Neural cell (in vitro differentiated cells): Measurements from ENCODE around the gene UBN1. TPM values are rescaled to one million over a fixed set of nuclear protein-coding genes. Genes with fewer than 3 reads are reported as not detected.

Experiments
- H2AFZ ChIP-seq: fragments of 200-600, 300-800 bp; sonication (generic), shearing (Covaris generic); 2 replicates; pipeline ENCODE4 v1.6.0; 2014; ENCODE audit warnings: low read depth, mild to moderate bottlenecking, antibody characterized with exemption, low read length, moderate library complexity
- H3F3A ChIP-seq: fragments of 200-600 bp; shearing (Covaris generic); 2 replicates; pipeline ENCODE4 v1.6.1; 2016; ENCODE audit warnings: mild to moderate bottlenecking, moderate library complexity, mixed read lengths, antibody characterized with exemption, low read length; ENCODE audit not compliant: insufficient read depth, poor library complexity, severe bottlenecking
- H3K27ac ChIP-seq: fragments of 200-600, 300-800 bp; sonication (generic), shearing (Covaris generic); 2 replicates; pipeline ENCODE4 v1.5.1; 2014; ENCODE audit warnings: mild to moderate bottlenecking, low read length, moderate library complexity
- H3K27me3 ChIP-seq: fragments of 300-800, 200-600 bp; sonication (generic), shearing (Covaris generic); 2 replicates; pipeline ENCODE4 v1.6.0; 2014; ENCODE audit warnings: mild to moderate bottlenecking, low read depth, low read length, moderate library complexity; ENCODE audit not compliant: insufficient read depth
- H3K36me3 ChIP-seq: fragments of 300-800, 200-600 bp; sonication (generic), shearing (Covaris generic); 2 replicates; pipeline ENCODE4 v1.5.1; 2014; ENCODE audit warnings: mild to moderate bottlenecking, antibody characterized with exemption, low read length, moderate library complexity; ENCODE audit not compliant: insufficient read depth
- H3K4me2 ChIP-seq: fragments of 300-800, 200-600 bp; sonication (generic), shearing (Covaris generic); 2 replicates; pipeline ENCODE4 v1.6.0; 2014; ENCODE audit warnings: mild to moderate bottlenecking, low read length
- H3K4me3 ChIP-seq: fragments of 300-800, 200-600 bp; sonication (generic), shearing (Covaris generic); 2 replicates; pipeline ENCODE4 v1.5.1; 2014; ENCODE audit warnings: mild to moderate bottlenecking, low read length, moderate library complexity
- H3K79me2 ChIP-seq: fragments of 200-600 bp; shearing (Covaris generic); replicated peaks from 2 replicates; pipeline ENCODE4 v1.6.0; 2014; ENCODE audit warnings: mild to moderate bottlenecking, low read length, moderate library complexity; ENCODE audit not compliant: insufficient read depth
- H3K9ac ChIP-seq: fragments of 300-800, 200-600 bp; sonication (generic), shearing (Covaris generic); 2 replicates; pipeline ENCODE4 v1.6.1; 2016; ENCODE audit warnings: mild to moderate bottlenecking, low read length, mixed read lengths
- H3K9me2 ChIP-seq: fragments of 200-600 bp; shearing (Covaris generic); 2 replicates; pipeline ENCODE4 v1.6.1; 2016; ENCODE audit warnings: mild to moderate bottlenecking, low read length, mixed read lengths; ENCODE audit not compliant: insufficient read depth
- H3K9me3 ChIP-seq: fragments of 200-600, 300-800 bp; sonication (generic), shearing (Covaris generic); 2 replicates; pipeline ENCODE4 v1.6.1; 2016; ENCODE audit warnings: mild to moderate bottlenecking, mixed run types, low read length, moderate library complexity, mixed read lengths
- H4K20me1 ChIP-seq: fragments of 200-600 bp; shearing (Covaris generic); 2 replicates; pipeline ENCODE4 v1.6.1; 2016; ENCODE audit warnings: mild to moderate bottlenecking, mixed run types; ENCODE audit not compliant: insufficient read depth
- CTCF ChIP-seq: fragments of 450-650 bp; IDR thresholded peaks from 2 replicates; pipeline ENCODE4 v1.5.1; 2014; ENCODE audit warnings: antibody characterized with exemption, mild to moderate bottlenecking, moderate library complexity; ENCODE audit not compliant: poor library complexity, severe bottlenecking
- EP300 ChIP-seq: fragments of 450-650 bp; conservative IDR thresholded peaks from 2 replicates; pipeline ENCODE4 v1.6.1; 2014; ENCODE audit warnings: antibody characterized with exemption, mild to moderate bottlenecking, moderate library complexity; ENCODE audit not compliant: poor library complexity, severe bottlenecking
- EZH2 ChIP-seq: fragments of 200-600, 300-800 bp; shearing (Covaris generic), sonication (generic); IDR thresholded peaks from 2 replicates; pipeline ENCODE4 v1.6.1; 2014; ENCODE audit warnings: antibody characterized with exemption, low read length, borderline replicate concordance, mild to moderate bottlenecking; ENCODE audit not compliant: insufficient read depth, poor library complexity, severe bottlenecking
- MXI1 ChIP-seq: fragments of 450-650 bp; conservative IDR thresholded peaks from 2 replicates; pipeline ENCODE4 v1.6.1; 2014; ENCODE audit warnings: antibody characterized with exemption, mild to moderate bottlenecking; ENCODE audit not compliant: poor library complexity, severe bottlenecking
- POLR2AphosphoS5 ChIP-seq: IDR thresholded peaks from 2 replicates; pipeline ENCODE4 v1.6.1; 2012
- RAD21 ChIP-seq: fragments of 450-650 bp; conservative IDR thresholded peaks from 2 replicates; pipeline ENCODE4 v1.6.1; 2014; ENCODE audit warnings: antibody characterized with exemption, mild to moderate bottlenecking, moderate library complexity
- REST ChIP-seq: IDR thresholded peaks from 2 replicates; pipeline ENCODE4 v1.6.1; 2012; ENCODE audit warnings: borderline replicate concordance
- SMC3 ChIP-seq: fragments of 450-650 bp; conservative IDR thresholded peaks from 2 replicates; pipeline ENCODE4 v1.6.1; 2014; ENCODE audit warnings: antibody characterized with exemption, mild to moderate bottlenecking, moderate library complexity; ENCODE audit not compliant: poor library complexity
- TAF1 ChIP-seq: IDR thresholded peaks from 2 replicates; pipeline ENCODE4 v1.6.1; 2012; ENCODE audit warnings: low read depth
- polyA plus RNA-seq: library from polyadenylated mRNA; depleted of rRNA; stranded (reverse); fragments of >200 nt; gene quantifications from 2 replicates; pipeline ENCODE4 v1.2.3, GENCODE V29; 2014

Gene UBN1
- polyA plus RNA-seq, 1 donor from 2014 or later: 17.1 TPM

- Histone ChIP-seq H3K9me2 (no peaks in the 10 kb centered on the region), H3K4me2 (no peak overlapping the region), H3F3A (no peaks in the 10 kb centered on the region), H3K36me3 (no peaks in the 10 kb centered on the region), H4K20me1 (no peaks in the 10 kb centered on the region), H3K79me2 (no peaks in the 10 kb centered on the region), H2AFZ (no peak overlapping the region), H3K9me3 (peaks cover 3% of the 10 kb centered on the region), H3K27ac (no peak overlapping the region), H3K4me3 (no peak overlapping the region), H3K27me3 (no peaks in the 10 kb centered on the region), H3K9ac (no peak overlapping the region)
- TF ChIP-seq EZH2 (no peak), RAD21 (no peak), SMC3 (no peak), CTCF (no peak), TAF1 (no peak), POLR2AphosphoS5 (no peak), REST (no peak), MXI1 (no peak), EP300 (no peak)
Measured at GRCh38 chr16:4900036-4900435, 52.8 kb downstream of the UBN1 start.

GRCh38 chr16:4900750-4901149, 53.5 kb downstream of the UBN1 start:
- H4K20me1 ChIP-seq: no peaks in the 10 kb centered on the region
- H3K79me2 ChIP-seq: no peaks in the 10 kb centered on the region
- no peaks in the 10 kb centered on the region for H3F3A ChIP-seq
- no peak overlapping the region for H3K9ac ChIP-seq
- peaks cover 3% of the 10 kb centered on the region for H3K9me3 ChIP-seq
- no peaks in the 10 kb centered on the region for H3K27me3 ChIP-seq
- no peaks in the 10 kb centered on the region for H3K9me2 ChIP-seq
- H3K4me3 ChIP-seq: no peak overlapping the region
- no peak overlapping the region for H3K4me2 ChIP-seq
- no peak overlapping the region for H3K27ac ChIP-seq
- TF ChIP-seq EZH2: no peak
- no peaks in the 10 kb centered on the region for H3K36me3 ChIP-seq
- no peak overlapping the region for H2AFZ ChIP-seq

- TF ChIP-seq SMC3 (no peak), REST (no peak)
- Histone ChIP-seq H3K27ac (no peak overlapping the region), H3K79me2 (no peaks in the 10 kb centered on the region), H2AFZ (no peak overlapping the region), H3K4me2 (no peak overlapping the region), H3K9me3 (peaks cover 3% of the 10 kb centered on the region), H3K9ac (no peak overlapping the region), H3K4me3 (no peak overlapping the region), H3K9me2 (no peaks in the 10 kb centered on the region), H3K27me3 (no peaks in the 10 kb centered on the region), H3F3A (no peaks in the 10 kb centered on the region), H4K20me1 (no peaks in the 10 kb centered on the region), H3K36me3 (no peaks in the 10 kb centered on the region)
Measured at GRCh38 chr16:4902038-4902437, 54.8 kb downstream of the UBN1 start.
